Muscle of leg (tissue), 11 donors: ENCODE measurements around the gene NEK5. TPM values are rescaled to one million over a fixed set of nuclear protein-coding genes. Genes with fewer than 3 reads are reported as not detected.
A peak's percentile ranks its signal among the peaks of the same experiment; 100 is the strongest.
"Not testable (repeated sequence)": the region's sequence is repeated elsewhere in the genome, so short reads cannot be mapped to it uniquely, and the experiment has no call there.

Experiments
- DNase-seq: peaks from one replicate; pipeline ENCODE4 v3.0.0; 2013
- H3K27ac ChIP-seq: one replicate; pipeline ENCODE4 v1.5.1; 2013; ENCODE audit warnings: mild to moderate bottlenecking, low read length, control low read depth
- H3K27me3 ChIP-seq: one replicate; pipeline ENCODE4 v1.6.1; 2013; ENCODE audit warnings: low read length; ENCODE audit not compliant: control insufficient read depth, insufficient read depth
- H3K36me3 ChIP-seq: one replicate; pipeline ENCODE4 v1.6.1; 2013; ENCODE audit warnings: low read length; ENCODE audit not compliant: control insufficient read depth, insufficient read depth
- H3K4me1 ChIP-seq: one replicate; pipeline ENCODE4 v1.6.1; 2013; ENCODE audit warnings: low read length; ENCODE audit not compliant: control insufficient read depth, insufficient read depth
- H3K4me3 ChIP-seq: one replicate; pipeline ENCODE4 v1.5.1; 2013; ENCODE audit warnings: low read length, control low read depth
- H3K9me3 ChIP-seq: replicated peaks from 2 replicates; pipeline ENCODE4 v1.6.1; 2013; ENCODE audit warnings: low read depth, low read length; ENCODE audit not compliant: control insufficient read depth
- WGBS: methylation state at CpG from one replicate; pipeline ENCODE4 v1.1.5; 2013; ENCODE audit warnings: missing lambda C conversion rate; ENCODE audit not compliant: insufficient coverage; 5-methylcytosine and 5-hydroxymethylcytosine counted together
- polyA plus RNA-seq, 8 donors: library from polyadenylated mRNA; unstranded; fragments of 120-200 nt; gene quantifications; one replicate each; pipeline versions ENCODE4 v1.2.1 to v1.2.3, GENCODE V29; 2013; ENCODE audit warnings: inconsistent platforms in 1 of 8, low replicate concordance in 1 of 8; ENCODE audit not compliant: insufficient read length in 8 of 8, insufficient read depth in 1 of 8
- total RNA-seq: library from RNA; stranded (reverse); fragments of 120-200 nt; gene quantifications from one replicate; pipeline ENCODE4 v1.2.4, GENCODE V29; 2013

NEK5 gene
- total and polyA plus RNA-seq, 9 donors: 0.34 to 1.1 (median 0.69) TPM

DNA sequence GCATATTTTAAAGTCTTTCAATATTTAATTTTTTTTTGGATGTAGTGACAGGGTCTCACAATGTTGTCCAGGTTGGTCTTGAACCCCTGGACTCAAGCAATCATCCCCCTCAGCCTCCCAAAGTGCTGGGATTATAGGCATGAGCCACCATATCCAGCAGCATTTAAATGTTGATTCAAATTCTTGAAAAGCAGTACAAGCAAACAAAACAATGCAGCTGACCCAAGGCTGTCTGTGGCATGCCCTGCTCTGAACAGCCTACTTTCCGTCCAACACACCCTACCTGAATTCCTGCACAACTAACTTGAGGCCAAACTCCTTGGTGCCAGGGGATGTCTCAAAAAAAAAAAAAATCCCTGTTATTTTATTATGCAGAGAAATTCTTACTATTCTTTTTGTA is 23.0 kb downstream of the NEK5 start:
- Histone ChIP-seq H3K9me3 (no peaks in the 10 kb centered on the region), H3K4me1 (no peaks in the 10 kb centered on the region), H3K27me3 (no peaks in the 10 kb centered on the region), H3K27ac (no peak overlapping the region), H3K4me3 (no peak overlapping the region), H3K36me3 (no peaks in the 10 kb centered on the region)
- WGBS: no CpG with 5 or more reads among the region's 1 CpG
- DNase-seq: no peak

DNA sequence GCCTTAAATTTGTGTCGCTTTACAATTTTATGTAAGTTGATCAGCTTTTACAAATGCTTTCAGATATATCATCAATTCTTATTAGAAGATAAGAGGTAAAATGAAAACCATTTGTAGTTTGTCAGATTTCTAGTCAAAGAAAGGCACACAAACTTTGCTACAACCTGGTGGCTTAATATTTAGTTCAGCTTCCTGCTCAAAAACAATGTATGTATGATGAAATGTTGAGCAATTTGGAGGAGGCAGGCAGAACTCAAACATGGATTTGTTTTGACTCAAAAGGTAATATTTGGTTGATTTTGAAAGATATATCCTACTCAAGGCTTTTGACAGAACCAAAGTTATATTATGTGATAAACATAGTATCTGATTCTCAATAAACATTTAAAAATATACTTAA is 24.2 kb downstream of the NEK5 start:
- DNase-seq: no peak
- H3K4me3 ChIP-seq: no peak overlapping the region
- H3K27ac ChIP-seq: no peak overlapping the region
- no CpG with 5 or more reads among the region's 1 CpG for WGBS
- no peaks in the 10 kb centered on the region for H3K9me3 ChIP-seq
- H3K4me1 ChIP-seq: no peaks in the 10 kb centered on the region
- H3K36me3 ChIP-seq: no peaks in the 10 kb centered on the region
- H3K27me3 ChIP-seq: no peaks in the 10 kb centered on the region

- Histone ChIP-seq H3K36me3 (no peaks in the 10 kb centered on the region), H3K27ac (no peak overlapping the region), H3K4me3 (no peak overlapping the region), H3K9me3 (no peaks in the 10 kb centered on the region), H3K4me1 (no peaks in the 10 kb centered on the region), H3K27me3 (no peaks in the 10 kb centered on the region)
- WGBS: 100% methylated on average over 1 of the region's 5 CpGs
- DNase-seq: no peak
These were observed 25.5 kb downstream of the NEK5 start for GRCh38 chr13:52103386-52103785.

GRCh38 chr13:52102423-52102822 is 26.4 kb downstream of the NEK5 start:
- H3K27ac ChIP-seq, H3K36me3 ChIP-seq, DNase-seq, H3K4me1 ChIP-seq, H3K27me3 ChIP-seq, H3K9me3 ChIP-seq, H3K4me3 ChIP-seq: not testable (repeated sequence)
- WGBS: 100% methylated on average over 2 of the region's 3 CpGs

DNA sequence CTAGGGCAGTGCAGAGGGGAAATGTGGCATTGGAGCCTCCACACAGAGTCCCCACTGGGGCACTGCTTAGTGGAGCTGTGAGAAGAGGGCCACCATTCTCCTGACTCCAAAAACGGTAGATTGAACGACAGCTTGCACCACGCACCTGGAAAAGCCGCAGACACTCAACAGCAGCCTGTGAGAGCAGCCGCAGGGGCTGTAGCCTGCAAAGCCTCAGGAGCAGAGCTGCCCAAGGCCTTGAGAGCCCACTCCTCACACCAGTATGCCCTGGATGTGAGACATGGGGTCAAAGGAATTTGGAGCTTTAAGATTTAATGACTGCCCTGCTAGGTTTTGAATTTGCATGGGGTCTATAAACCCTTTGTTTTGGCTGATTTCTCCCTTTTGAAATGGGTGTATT is 31.7 kb downstream of the NEK5 start:
- Histone ChIP-seq H3K36me3 (no peaks in the 10 kb centered on the region), H3K9me3 (no peaks in the 10 kb centered on the region), H3K27ac (no peak overlapping the region), H3K27me3 (no peaks in the 10 kb centered on the region), H3K4me3 (no peak overlapping the region), H3K4me1 (no peaks in the 10 kb centered on the region)
- 72% methylated on average over 5 of the region's 5 CpGs for WGBS
- DNase-seq: no peak

- Histone ChIP-seq H3K4me1 (no peaks in the 10 kb centered on the region), H3K9me3 (no peaks in the 10 kb centered on the region), H3K27ac (no peak overlapping the region), H3K36me3 (no peaks in the 10 kb centered on the region), H3K27me3 (no peaks in the 10 kb centered on the region), H3K4me3 (no peak overlapping the region)
- WGBS: 80% methylated on average over 1 of the region's 3 CpGs
- no peak for DNase-seq
These were observed 32.1 kb downstream of the NEK5 start for GRCh38 chr13:52096748-52097147.

DNA sequence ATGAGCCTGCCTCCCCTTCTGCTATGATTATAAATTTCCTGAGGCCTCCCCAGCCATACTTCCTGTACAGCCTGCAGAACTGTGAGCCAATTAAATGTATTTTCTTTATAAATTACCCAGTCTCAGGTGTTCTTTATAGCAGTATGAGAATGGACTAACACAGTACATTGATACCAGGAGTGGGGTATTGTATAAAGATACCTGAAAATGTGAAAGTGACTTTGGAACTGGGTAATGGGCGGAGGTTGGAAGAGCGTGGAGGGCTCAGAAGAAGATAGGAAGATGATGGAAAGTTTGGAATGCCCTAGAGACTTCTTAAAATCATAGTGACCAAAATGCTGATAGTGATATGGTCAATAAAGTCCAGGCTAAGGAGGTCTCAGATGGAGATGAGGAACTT is 32.8 kb downstream of the NEK5 start:
- H3K9me3 ChIP-seq: no peaks in the 10 kb centered on the region
- H3K4me1 ChIP-seq: no peaks in the 10 kb centered on the region
- 85% methylated on average over 2 of the region's 2 CpGs for WGBS
- H3K36me3 ChIP-seq: no peaks in the 10 kb centered on the region
- no peaks in the 10 kb centered on the region for H3K27me3 ChIP-seq
- no peak for DNase-seq
- H3K4me3 ChIP-seq: no peak overlapping the region
- H3K27ac ChIP-seq: no peak overlapping the region

DNA sequence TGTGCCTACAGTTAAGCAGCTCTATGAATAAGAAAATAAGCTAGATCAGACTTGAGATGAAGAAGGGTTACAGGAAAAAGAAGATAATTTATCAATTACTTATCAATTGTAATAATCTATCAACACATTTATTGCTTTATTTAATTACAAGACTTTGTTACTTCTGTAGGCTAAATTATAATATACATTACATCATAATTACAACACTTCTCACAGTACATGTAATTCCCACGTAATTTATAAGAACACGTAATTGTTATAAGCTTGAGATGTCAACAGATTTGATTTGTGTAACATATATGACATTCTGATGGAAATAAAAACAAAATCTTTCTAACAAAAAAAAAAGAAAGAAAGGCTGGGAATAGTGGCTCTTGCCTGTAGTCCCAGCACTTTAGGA is 36.8 kb downstream of the NEK5 start:
- Histone ChIP-seq H3K27me3 (no peaks in the 10 kb centered on the region), H3K36me3 (no peaks in the 10 kb centered on the region), H3K27ac (no peak overlapping the region), H3K4me3 (no peak overlapping the region), H3K4me1 (no peaks in the 10 kb centered on the region), H3K9me3 (no peaks in the 10 kb centered on the region)
- no peak for DNase-seq
- no CpG with 5 or more reads among the region's 2 CpGs for WGBS

GRCh38 chr13:52091473-52091872 is 37.4 kb downstream of the NEK5 start:
- Histone ChIP-seq H3K36me3 (no peaks in the 10 kb centered on the region), H3K9me3 (no peaks in the 10 kb centered on the region)
- no CpG with 5 or more reads among the region's 2 CpGs for WGBS

GRCh38 chr13:52085421-52085820 is 43.5 kb downstream of the NEK5 start:
- Histone ChIP-seq H3K27ac (no peak overlapping the region), H3K36me3 (no peaks in the 10 kb centered on the region), H3K9me3 (no peaks in the 10 kb centered on the region), H3K4me1 (no peaks in the 10 kb centered on the region), H3K4me3 (no peak overlapping the region), H3K27me3 (no peaks in the 10 kb centered on the region)
- DNase-seq: peak; percentile 53
- WGBS: no CpG with 5 or more reads among the region's 2 CpGs

More at GRCh38 chr13:52091473-52091872, 37.4 kb downstream of the NEK5 start:
- H3K4me3 ChIP-seq: no peak overlapping the region
- no peak for DNase-seq
- H3K4me1 ChIP-seq: no peaks in the 10 kb centered on the region
- no peaks in the 10 kb centered on the region for H3K27me3 ChIP-seq
- no peak overlapping the region for H3K27ac ChIP-seq

DNA sequence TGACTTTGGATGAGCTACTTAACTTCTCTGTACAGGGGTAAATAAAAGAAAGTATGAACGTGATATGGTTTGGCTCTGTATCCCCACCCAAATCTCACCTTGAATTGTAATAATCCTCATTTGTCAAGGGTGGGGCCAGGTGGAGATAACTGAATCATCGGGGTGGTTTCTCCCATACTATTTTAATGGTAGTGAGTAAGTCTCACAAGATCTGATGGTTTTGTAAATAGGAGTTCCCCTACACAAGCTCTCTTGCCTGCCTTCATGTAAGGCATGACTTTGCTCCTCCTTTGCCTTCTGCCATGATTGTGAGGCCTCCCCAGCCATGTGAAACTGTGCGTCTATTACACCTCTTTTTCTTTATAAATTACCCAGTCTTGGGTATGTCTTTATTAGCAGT is 43.9 kb downstream of the NEK5 start:
- not testable (repeated sequence) for H3K27ac ChIP-seq, H3K4me1 ChIP-seq, H3K36me3 ChIP-seq, DNase-seq, H3K27me3 ChIP-seq, H3K4me3 ChIP-seq, H3K9me3 ChIP-seq
- no CpG with 5 or more reads among the region's 3 CpGs for WGBS
